ENCODE data around the gene FTMT. TPM values are rescaled to one million over a fixed set of nuclear protein-coding genes. Genes with fewer than 3 reads are reported as not detected.

The FTMT gene
- total RNA-seq, result not detected in 2 replicates

DNA sequence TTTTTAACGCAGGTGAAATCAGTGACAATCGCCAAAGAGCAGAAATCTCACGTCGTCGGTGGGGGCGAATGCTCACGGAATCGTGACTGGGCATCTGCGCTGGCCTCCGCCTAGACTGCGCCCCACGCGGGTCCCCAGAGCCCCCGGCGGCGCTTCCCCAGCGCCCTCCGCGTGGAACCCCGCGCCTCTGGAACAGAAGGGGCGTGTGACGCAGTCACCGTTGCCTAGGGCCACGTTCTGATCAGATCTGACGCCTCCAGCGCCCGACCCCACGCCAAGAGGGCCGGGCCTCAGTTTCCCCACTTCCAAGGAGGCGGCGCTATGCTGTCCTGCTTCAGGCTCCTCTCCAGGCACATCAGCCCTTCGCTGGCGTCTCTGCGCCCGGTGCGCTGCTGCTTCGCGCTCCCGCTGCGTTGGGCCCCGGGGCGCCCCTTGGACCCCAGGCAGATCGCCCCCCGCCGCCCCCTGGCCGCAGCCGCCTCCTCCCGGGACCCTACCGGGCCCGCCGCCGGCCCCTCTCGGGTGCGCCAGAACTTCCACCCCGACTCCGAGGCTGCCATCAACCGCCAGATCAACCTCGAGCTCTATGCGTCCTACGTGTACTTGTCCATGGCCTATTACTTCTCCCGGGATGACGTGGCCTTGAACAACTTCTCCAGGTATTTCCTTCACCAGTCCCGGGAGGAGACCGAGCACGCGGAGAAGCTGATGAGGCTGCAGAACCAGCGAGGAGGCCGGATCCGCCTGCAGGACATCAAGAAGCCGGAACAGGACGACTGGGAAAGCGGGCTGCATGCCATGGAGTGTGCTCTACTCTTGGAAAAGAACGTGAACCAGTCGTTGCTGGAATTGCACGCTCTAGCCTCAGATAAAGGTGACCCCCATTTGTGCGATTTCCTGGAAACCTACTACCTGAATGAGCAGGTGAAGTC, at the start of gene FTMT:
Gene FTMT (plus strand): TSS at position 240 of the 932 bp plus-strand sequence. CDS start 82 bp downstream, at position 322.

Other genes starting within 250 kb of the FTMT start
- 13.4 and 21.8 TPM in 2 replicates for gene SRFBP1, start 110.1 kb downstream of the FTMT start, total RNA-seq
- gene LOX, start 226.4 kb downstream of the FTMT start, total RNA-seq, result 73.7 and 90.4 TPM in 2 replicates

Data from bladder microvascular endothelial cell (primary cell).